Measurements from ENCODE around the gene TRAF7. TPM values are rescaled to one million over a fixed set of nuclear protein-coding genes. Genes with fewer than 3 reads are reported as not detected.
A peak's percentile ranks its signal among the peaks of the same experiment; 100 is the strongest.

TRAF7 gene
- total and polyA plus RNA-seq, 9 donors: 13.3 to 68.0 (median 45.5) TPM

GRCh38 chr16:2205967-2206313 lies 50.4 kb downstream of the TRAF7 start:
- TF ChIP-seq, protein P1, sequence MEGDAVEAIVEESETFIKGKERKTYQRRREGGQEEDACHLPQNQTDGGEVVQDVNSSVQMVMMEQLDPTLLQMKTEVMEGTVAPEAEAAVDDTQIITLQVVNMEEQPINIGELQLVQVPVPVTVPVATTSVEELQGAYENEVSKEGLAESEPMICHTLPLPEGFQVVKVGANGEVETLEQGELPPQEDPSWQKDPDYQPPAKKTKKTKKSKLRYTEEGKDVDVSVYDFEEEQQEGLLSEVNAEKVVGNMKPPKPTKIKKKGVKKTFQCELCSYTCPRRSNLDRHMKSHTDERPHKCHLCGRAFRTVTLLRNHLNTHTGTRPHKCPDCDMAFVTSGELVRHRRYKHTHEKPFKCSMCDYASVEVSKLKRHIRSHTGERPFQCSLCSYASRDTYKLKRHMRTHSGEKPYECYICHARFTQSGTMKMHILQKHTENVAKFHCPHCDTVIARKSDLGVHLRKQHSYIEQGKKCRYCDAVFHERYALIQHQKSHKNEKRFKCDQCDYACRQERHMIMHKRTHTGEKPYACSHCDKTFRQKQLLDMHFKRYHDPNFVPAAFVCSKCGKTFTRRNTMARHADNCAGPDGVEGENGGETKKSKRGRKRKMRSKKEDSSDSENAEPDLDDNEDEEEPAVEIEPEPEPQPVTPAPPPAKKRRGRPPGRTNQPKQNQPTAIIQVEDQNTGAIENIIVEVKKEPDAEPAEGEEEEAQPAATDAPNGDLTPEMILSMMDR (IDR thresholded peaks at IDR 0.05): no peak
- TF ChIP-seq POLR2A (IDR thresholded peaks at IDR 0.05) (no peak), EP300 (IDR thresholded peaks at IDR 0.05) (no peak)
- no peaks in the 10 kb centered on the region for H3K27me3 ChIP-seq
- H3K9me3 ChIP-seq: no peaks in the 10 kb centered on the region
- DNase-seq: peak in 2 of 5 donors; percentile 66 to 67
- peaks cover 8% of the 10 kb centered on the region for H3K4me1 ChIP-seq (ENCODE audit: insufficient read depth)
- H3K27ac ChIP-seq: peak overlapping the region; percentile 97 to 99
- peak overlapping the region; percentile 93 for H3K4me3 ChIP-seq
- WGBS, 3 donors: 5 to 7% (median 5%) methylated on average over 16 of the region's 16 CpGs
- intact Hi-C loops (cut with DNase I): no loop called here
- H3K36me3 ChIP-seq: no peaks in the 10 kb centered on the region

DNA sequence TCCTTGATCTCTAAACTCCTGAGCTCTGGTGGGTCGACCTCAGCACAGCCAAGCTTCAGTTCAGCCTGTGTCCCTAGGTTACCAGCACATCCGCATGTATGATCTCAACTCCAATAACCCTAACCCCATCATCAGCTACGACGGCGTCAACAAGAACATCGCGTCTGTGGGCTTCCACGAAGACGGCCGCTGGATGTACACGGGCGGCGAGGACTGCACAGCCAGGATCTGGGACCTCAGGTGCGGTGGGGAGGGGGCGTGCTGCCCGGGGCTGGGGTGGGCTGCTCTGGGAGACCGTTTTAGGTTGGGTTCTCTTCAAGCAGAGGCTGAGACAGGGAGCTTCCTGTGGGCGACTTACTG lies 50.8 kb downstream of the TRAF7 start:
- no peak for DNase-seq
- no peak overlapping the region for H3K4me3 ChIP-seq
- intact Hi-C loops (cut with DNase I): no loop called here

DNA sequence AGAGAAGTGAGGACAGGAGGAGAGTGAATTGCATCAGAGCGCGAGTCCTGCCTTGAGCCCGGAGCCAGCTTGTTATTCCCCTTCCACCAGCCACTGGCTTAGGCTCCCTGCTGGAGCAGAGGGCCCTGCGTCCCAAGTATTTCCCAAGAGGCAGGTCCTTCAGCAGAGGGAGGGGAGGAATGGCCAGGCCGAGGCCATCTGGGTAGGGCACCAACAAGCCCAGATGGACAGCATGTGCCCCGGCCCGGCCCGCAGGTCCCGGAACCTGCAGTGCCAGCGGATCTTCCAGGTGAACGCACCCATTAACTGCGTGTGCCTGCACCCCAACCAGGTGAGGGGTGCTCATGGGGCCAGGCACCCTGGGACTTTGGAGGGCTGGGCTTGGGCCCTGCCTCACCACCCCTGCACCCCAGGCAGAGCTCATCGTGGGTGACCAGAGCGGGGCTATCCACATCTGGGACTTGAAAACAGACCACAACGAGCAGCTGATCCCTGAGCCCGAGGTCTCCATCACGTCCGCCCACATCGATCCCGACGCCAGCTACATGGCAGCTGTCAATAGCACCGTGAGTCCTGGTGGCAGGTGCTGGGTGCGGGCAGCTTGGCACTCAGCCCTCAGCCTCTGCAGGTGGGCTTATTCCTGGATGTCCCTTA lies 51.3 kb downstream of the TRAF7 start:
- DNase-seq: no peak
- H3K27ac ChIP-seq: no peak overlapping the region
- intact Hi-C loops (cut with DNase I): no loop called here

More for the DNA sequence above, 50.8 kb downstream of the TRAF7 start:
- H3K9me3 ChIP-seq: no peaks in the 10 kb centered on the region
- no peaks in the 10 kb centered on the region for H3K27me3 ChIP-seq
- TF ChIP-seq, protein P1 (IDR thresholded peaks at IDR 0.05): no peak
- TF ChIP-seq EP300 (IDR thresholded peaks at IDR 0.05): no peak
- no peak for TF ChIP-seq POLR2A (IDR thresholded peaks at IDR 0.05)
- H3K4me1 ChIP-seq (ENCODE audit: insufficient read depth): peaks cover 8% of the 10 kb centered on the region
- peak overlapping the region in 1 of 2 donors; percentile 99 for H3K27ac ChIP-seq
- H3K36me3 ChIP-seq: no peaks in the 10 kb centered on the region
- 67 to 77% (median 69%) methylated on average over 18 of the region's 18 CpGs for WGBS, 3 donors

DNA sequence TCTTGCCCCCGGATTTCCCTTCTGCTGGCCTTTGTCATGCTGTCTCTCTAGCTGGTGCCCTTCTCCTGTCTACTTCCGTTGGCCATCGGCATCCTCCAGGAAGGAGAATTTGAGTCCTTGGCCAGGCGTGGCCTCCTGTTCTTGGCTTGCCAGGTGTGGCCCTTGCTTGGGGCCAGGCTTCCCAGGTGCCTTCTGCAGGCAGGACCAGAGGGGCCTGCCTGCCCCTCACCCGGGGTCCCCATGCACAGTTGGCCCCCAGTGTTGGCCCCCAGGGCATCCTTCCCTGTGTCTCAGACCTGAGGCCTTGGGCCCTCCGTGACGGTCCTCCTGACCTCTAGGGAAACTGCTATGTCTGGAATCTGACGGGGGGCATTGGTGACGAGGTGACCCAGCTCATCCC lies 52.3 kb downstream of the TRAF7 start:
- no peak overlapping the region for H3K4me3 ChIP-seq
- TF ChIP-seq POLR2A (IDR thresholded peaks at IDR 0.05): no peak
- H3K36me3 ChIP-seq: no peaks in the 10 kb centered on the region
- no peak for DNase-seq
- no peaks in the 10 kb centered on the region for H3K9me3 ChIP-seq
- H3K27me3 ChIP-seq: no peaks in the 10 kb centered on the region
- intact Hi-C loops (cut with DNase I): no loop called here
- 84 to 90% (median 85%) methylated on average over 9 of the region's 9 CpGs for WGBS, 3 donors
- H3K4me1 ChIP-seq (ENCODE audit: insufficient read depth): peaks cover 8% of the 10 kb centered on the region
- no peak overlapping the region for H3K27ac ChIP-seq

More for the DNA sequence above, 51.3 kb downstream of the TRAF7 start:
- Histone ChIP-seq H3K36me3 (no peaks in the 10 kb centered on the region), H3K4me1 (ENCODE audit: insufficient read depth) (peaks cover 8% of the 10 kb centered on the region), H3K4me3 (no peak overlapping the region), H3K9me3 (no peaks in the 10 kb centered on the region), H3K27me3 (no peaks in the 10 kb centered on the region)
- TF ChIP-seq EP300 (IDR thresholded peaks at IDR 0.05): no peak
- TF ChIP-seq, protein P1 (IDR thresholded peaks at IDR 0.05): no peak
- no peak for TF ChIP-seq POLR2A (IDR thresholded peaks at IDR 0.05)
- 85 to 93% (median 92%) methylated on average over 22 to 23 of the region's 23 CpGs for WGBS, 3 donors

GRCh38 chr16:2208308-2208707 lies 52.7 kb downstream of the TRAF7 start:
- TF ChIP-seq, protein P1 (IDR thresholded peaks at IDR 0.05): no peak
- TF ChIP-seq POLR2A (IDR thresholded peaks at IDR 0.05): no peak
- TF ChIP-seq EP300 (IDR thresholded peaks at IDR 0.05): no peak
- WGBS, 3 donors: 65 to 76% (median 76%) methylated on average over 22 to 23 of the region's 23 CpGs
- Histone ChIP-seq H3K27ac (no peak overlapping the region), H3K36me3 (no peaks in the 10 kb centered on the region), H3K4me1 (ENCODE audit: insufficient read depth) (peaks cover 9% of the 10 kb centered on the region), H3K4me3 (no peak overlapping the region), H3K9me3 (no peaks in the 10 kb centered on the region), H3K27me3 (no peaks in the 10 kb centered on the region)
- intact Hi-C loops (cut with DNase I): no loop called here
- no peak for DNase-seq

All from ovary (tissue), 9 donors.